Suprapubic skin (tissue), 4 donors: ENCODE measurements around the gene OLFML2A.

Experiments
- CTCF ChIP-seq, 2 donors: fragments of 200-600 bp in 1 of 2; fragments of 450-650 bp in 1 of 2; sonication (generic) in 1 of 2; IDR thresholded peaks; one replicate each; pipeline ENCODE4 v1.5.1; 2016 to 2019; ENCODE audit warnings: antibody characterized with exemption in 2 of 2, mild to moderate bottlenecking in 1 of 2, moderate library complexity in 1 of 2
- EP300 ChIP-seq: sonication (generic); formaldehyde crosslinking; IDR thresholded peaks from one replicate; pipeline ENCODE4 v1.6.1; 2017; ENCODE audit warnings: antibody characterized with exemption
- POLR2A ChIP-seq, 2 donors: fragments of 450-650 bp; IDR thresholded peaks; one replicate each; pipeline ENCODE4 v1.6.1; 2017; ENCODE audit warnings: antibody characterized with exemption in 2 of 2, mild to moderate bottlenecking in 2 of 2, moderate library complexity in 2 of 2
- POLR2AphosphoS5 ChIP-seq, 3 donors: sonication (generic); formaldehyde crosslinking; IDR thresholded peaks; one replicate each; pipeline ENCODE4 v1.6.1; 2017; ENCODE audit warnings: antibody characterized with exemption in 3 of 3

GRCh38 chr9:124857533-124858162 is 80.7 kb downstream of the OLFML2A start:
- TF ChIP-seq CTCF (IDR thresholded peaks at IDR 0.05) (no peak), POLR2A (IDR thresholded peaks at IDR 0.05) (no peak), EP300 (no peak), POLR2AphosphoS5 (IDR thresholded peaks at IDR 0.05) (no peak)
